ENCODE results near the gene TWIST2. TPM values are rescaled to one million over a fixed set of nuclear protein-coding genes. Genes with fewer than 3 reads are reported as not detected.

The TWIST2 gene
- total RNA-seq, 2 experiments from 2014 or later = not detected

- intact Hi-C loops (cut with DNase I, micrococcal nuclease) = no loop called here
- no peaks in the 10 kb centered on the region for H3K36me3 ChIP-seq (ENCODE audit: insufficient read depth, low read length)
- H3K27ac Mint-ChIP-seq = no peak overlapping the region
- no peaks in the 10 kb centered on the region for H3K4me1 Mint-ChIP-seq (ENCODE audit: low read depth)
- POLR2A ChIA-PET = no interaction called here
- CTCF ChIA-PET = no interaction called here
- H3K27me3 ChIP-seq (ENCODE audit: control insufficient read depth in 1 of 2, insufficient read depth in 2 of 2, low read length in 2 of 2) = peaks cover 9 to 15% of the 10 kb centered on the region in 2 experiments
- DNase-seq = no peak
- H3K27ac ChIP-seq (ENCODE audit: low read depth in 1 of 2, low read length in 2 of 2) = no peak overlapping the region
- no peak overlapping the region for H3K4me3 ChIP-seq (ENCODE audit: low read length)
- no peaks in the 10 kb centered on the region for H3K4me1 ChIP-seq (ENCODE audit: insufficient read depth, low read length)
- H3K9me3 Mint-ChIP-seq = no peaks in the 10 kb centered on the region
- ATAC-seq (ENCODE audit: poor library complexity) = no peak
- H3K36me3 Mint-ChIP-seq (ENCODE audit: low read depth) = no peaks in the 10 kb centered on the region
- no peak for TF ChIP-seq CTCF (IDR thresholded peaks at IDR 0.05)
- H3K4me3 Mint-ChIP-seq = no peak overlapping the region
- H3K27me3 Mint-ChIP-seq = peaks cover 83% of the 10 kb centered on the region
- H3K9me3 ChIP-seq (ENCODE audit: control insufficient read depth in 1 of 2, insufficient read depth in 1 of 2, low read length in 2 of 2) = no peaks in the 10 kb centered on the region
These were observed 12.1 kb upstream of the TWIST2 start for GRCh38 chr2:238835726-238836301.

GRCh38 chr2:238838786-238839327 lies 9.0 kb upstream of the TWIST2 start:
- Mint-ChIP-seq H3K27me3 (peaks cover 80% of the 10 kb centered on the region), H3K27ac (no peak overlapping the region), H3K9me3 (no peaks in the 10 kb centered on the region), H3K4me1 (ENCODE audit: low read depth) (no peaks in the 10 kb centered on the region), H3K36me3 (ENCODE audit: low read depth) (no peaks in the 10 kb centered on the region), H3K4me3 (no peak overlapping the region)
- Histone ChIP-seq H3K4me1 (ENCODE audit: insufficient read depth, low read length) (no peaks in the 10 kb centered on the region), H3K36me3 (ENCODE audit: insufficient read depth, low read length) (no peaks in the 10 kb centered on the region), H3K9me3 (ENCODE audit: control insufficient read depth in 1 of 2, insufficient read depth in 1 of 2, low read length in 2 of 2) (no peaks in the 10 kb centered on the region), H3K27ac (ENCODE audit: low read depth in 1 of 2, low read length in 2 of 2) (no peak overlapping the region), H3K4me3 (ENCODE audit: low read length) (no peak overlapping the region), H3K27me3 (ENCODE audit: control insufficient read depth in 1 of 2, insufficient read depth in 2 of 2, low read length in 2 of 2) (peaks cover 13 to 21% of the 10 kb centered on the region in 2 experiments)
- intact Hi-C loops (cut with DNase I, micrococcal nuclease) = no loop called here
- ChIA-PET POLR2A (no interaction called here), CTCF (no interaction called here)
- ATAC-seq (ENCODE audit: poor library complexity) (no peak), DNase-seq (no peak)
- TF ChIP-seq CTCF (IDR thresholded peaks at IDR 0.05) = no peak

- H3K36me3 ChIP-seq (ENCODE audit: insufficient read depth, low read length) = no peaks in the 10 kb centered on the region
- H3K9me3 Mint-ChIP-seq = no peaks in the 10 kb centered on the region
- POLR2A ChIA-PET = no interaction called here
- no peak overlapping the region for H3K27ac ChIP-seq (ENCODE audit: low read depth in 1 of 2, low read length in 2 of 2)
- peaks cover 80% of the 10 kb centered on the region for H3K27me3 Mint-ChIP-seq
- TF ChIP-seq CTCF (IDR thresholded peaks at IDR 0.05) = no peak
- H3K9me3 ChIP-seq (ENCODE audit: control insufficient read depth in 1 of 2, insufficient read depth in 1 of 2, low read length in 2 of 2) = no peaks in the 10 kb centered on the region
- CTCF ChIA-PET = no interaction called here
- intact Hi-C loops (cut with DNase I, micrococcal nuclease) = no loop called here
- H3K27me3 ChIP-seq (ENCODE audit: control insufficient read depth in 1 of 2, insufficient read depth in 2 of 2, low read length in 2 of 2) = peaks cover 16 to 23% of the 10 kb centered on the region in 2 experiments
- no peak for DNase-seq
- H3K4me1 ChIP-seq (ENCODE audit: insufficient read depth, low read length) = no peaks in the 10 kb centered on the region
- H3K27ac Mint-ChIP-seq = no peak overlapping the region
- H3K4me3 Mint-ChIP-seq = no peak overlapping the region
- no peaks in the 10 kb centered on the region for H3K4me1 Mint-ChIP-seq (ENCODE audit: low read depth)
- no peak overlapping the region for H3K4me3 ChIP-seq (ENCODE audit: low read length)
- no peak for ATAC-seq (ENCODE audit: poor library complexity)
- H3K36me3 Mint-ChIP-seq (ENCODE audit: low read depth) = no peaks in the 10 kb centered on the region
These were observed 8.5 kb upstream of the TWIST2 start for GRCh38 chr2:238839428-238839827.
